Measurements from ENCODE around the gene DDX56.

- TF ChIP-seq POLR2A (IDR thresholded peaks at IDR 0.05) (no peak), CTCF (IDR thresholded peaks at IDR 0.05) (no peak)
Observed at GRCh38 chr7:44607141-44608068, 33.7 kb upstream of the DDX56 start.
